HG03460 (cell line): ENCODE data around the gene SERPINB7.
A peak's percentile ranks its signal among the peaks of the same experiment; 100 is the strongest.

Source experiments
- ATAC-seq: cut with Tn5 transposase; IDR thresholded peaks from one replicate; pipeline ENCODE4 v1.9.1; 2021; ENCODE audit not compliant: unreplicated experiment

Gene SERPINB7

GRCh38 chr18:63784787-63785452, 9.7 kb downstream of the SERPINB7 start:
- no peak for ATAC-seq

GRCh38 chr18:63787673-63788072, 12.5 kb downstream of the SERPINB7 start:
- ATAC-seq, result no peak

- peak; percentile 91 for ATAC-seq
Observed at GRCh38 chr18:63788447-63789096, 13.4 kb downstream of the SERPINB7 start.

GRCh38 chr18:63789327-63789726, 14.1 kb downstream of the SERPINB7 start:
- ATAC-seq, result no peak

GRCh38 chr18:63795606-63796005, 20.4 kb downstream of the SERPINB7 start:
- ATAC-seq, result no peak

GRCh38 chr18:63799189-63799588, 24.0 kb downstream of the SERPINB7 start:
- ATAC-seq, result no peak

- ATAC-seq, result no peak
Observed at GRCh38 chr18:63801343-63801742, 26.1 kb downstream of the SERPINB7 start.

- ATAC-seq, result no peak
Observed at GRCh38 chr18:63808125-63808524, 32.9 kb downstream of the SERPINB7 start.

GRCh38 chr18:63817441-63818051, 42.3 kb downstream of the SERPINB7 start:
- no peak for ATAC-seq

GRCh38 chr18:63818212-63818611, 43.0 kb downstream of the SERPINB7 start:
- no peak for ATAC-seq

- ATAC-seq, result no peak
Observed at GRCh38 chr18:63819786-63820185, 44.6 kb downstream of the SERPINB7 start.

GRCh38 chr18:63820694-63821093, 45.5 kb downstream of the SERPINB7 start:
- no peak for ATAC-seq

- ATAC-seq, result no peak
Observed at GRCh38 chr18:63823516-63824219, 48.5 kb downstream of the SERPINB7 start.

GRCh38 chr18:63824220-63824525, 49.0 kb downstream of the SERPINB7 start:
- no peak for ATAC-seq

GRCh38 chr18:63828120-63828519, 52.9 kb downstream of the SERPINB7 start:
- no peak for ATAC-seq

- no peak for ATAC-seq
Observed at GRCh38 chr18:63828656-63829055, 53.4 kb downstream of the SERPINB7 start.

- no peak for ATAC-seq
Observed at GRCh38 chr18:63829886-63830285, 54.7 kb downstream of the SERPINB7 start.

GRCh38 chr18:63831080-63831788, 56.0 kb downstream of the SERPINB7 start:
- ATAC-seq, result peak; percentile 90

GRCh38 chr18:63832470-63832869, 57.3 kb downstream of the SERPINB7 start:
- ATAC-seq, result peak; percentile 63

GRCh38 chr18:63834471-63835113, 59.4 kb downstream of the SERPINB7 start:
- ATAC-seq, result no peak

- no peak for ATAC-seq
Observed at GRCh38 chr18:63836456-63836855, 61.2 kb downstream of the SERPINB7 start.
